HepG2 (cell line): ENCODE results near the gene NUP85. TPM values are rescaled to one million over a fixed set of nuclear protein-coding genes. Genes with fewer than 3 reads are reported as not detected.

Experiments
- BRCA1 ChIP-seq: sonication (generic); formaldehyde crosslinking; IDR thresholded peaks from 2 replicates; pipeline ENCODE4 v1.4.0; 2020; ENCODE audit warnings: missing genetic modification reagents
- CREM ChIP-seq, 2 experiments: sonication (generic) in 1 of 2; formaldehyde crosslinking in 1 of 2; IDR thresholded peaks; 2 replicates each; pipeline versions ENCODE4 v1.4.0 to v1.6.1; 2016 to 2020; ENCODE audit warnings: antibody characterized with exemption in 1 of 2, mild to moderate bottlenecking in 1 of 2, missing genetic modification reagents in 1 of 2
- DDIT3 ChIP-seq: sonication (generic); formaldehyde crosslinking; IDR thresholded peaks from 2 replicates; pipeline ENCODE4 v1.4.0; 2020; ENCODE audit warnings: mild to moderate bottlenecking, missing genetic modification reagents
- GPBP1L1 ChIP-seq: sonication (generic); formaldehyde crosslinking; IDR thresholded peaks from 2 replicates; pipeline ENCODE4 v1.5.0; 2020; ENCODE audit warnings: mild to moderate bottlenecking, missing genetic modification reagents
- GPN1 ChIP-seq: sonication (generic); formaldehyde crosslinking; IDR thresholded peaks from 2 replicates; pipeline ENCODE4 v1.5.1; 2020; ENCODE audit warnings: missing genetic modification reagents, borderline replicate concordance
- HMG20B ChIP-seq: conservative IDR thresholded peaks from 2 replicates; pipeline ENCODE4 v1.6.1; 2016; ENCODE audit warnings: missing genetic modification reagents, missing compliant biosample characterization
- MLX ChIP-seq: IDR thresholded peaks from 2 replicates; pipeline ENCODE4 v1.6.1; 2016
- NFE2L2 ChIP-seq: fragments of 150-350 bp; IDR thresholded peaks from 2 replicates; pipeline ENCODE4 v1.6.1; 2014; ENCODE audit warnings: low read length
- SETDB1 ChIP-seq: sonication (generic); formaldehyde crosslinking; IDR thresholded peaks from 2 replicates; pipeline ENCODE4 v1.5.1; 2020; ENCODE audit warnings: missing genetic modification reagents, mild to moderate bottlenecking, borderline replicate concordance
- SMYD3 ChIP-seq: sonication (generic); formaldehyde crosslinking; IDR thresholded peaks from 2 replicates; pipeline ENCODE4 v1.8.1; 2023; ENCODE audit warnings: mild to moderate bottlenecking, missing genetic modification reagents
- SOX5 ChIP-seq: IDR thresholded peaks from 2 replicates; pipeline ENCODE4 v1.6.1; 2016; ENCODE audit warnings: borderline replicate concordance
- SP4 ChIP-seq: sonication (generic); formaldehyde crosslinking; IDR thresholded peaks from 2 replicates; pipeline ENCODE4 v1.8.1; 2023; ENCODE audit warnings: mild to moderate bottlenecking, missing genetic modification reagents
- TCF12 ChIP-seq, 2 experiments: fragments of 450-650 bp in 1 of 2; sonication (generic) in 1 of 2; formaldehyde crosslinking in 1 of 2; IDR thresholded peaks; 2 replicates each; pipeline versions ENCODE4 v1.6.1 to v1.8.0; 2017 to 2022; ENCODE audit warnings: antibody characterized with exemption in 1 of 2, mild to moderate bottlenecking in 1 of 2, missing genetic modification reagents in 1 of 2, moderate library complexity in 1 of 2
- THAP8 ChIP-seq: sonication (generic); formaldehyde crosslinking; IDR thresholded peaks from 2 replicates; pipeline ENCODE4 v1.5.1; 2020; ENCODE audit warnings: missing genetic modification reagents, mild to moderate bottlenecking, borderline replicate concordance
- THAP9 ChIP-seq: sonication (generic); formaldehyde crosslinking; IDR thresholded peaks from 2 replicates; pipeline ENCODE4; 2020; ENCODE audit warnings: missing genetic modification reagents, mild to moderate bottlenecking, borderline replicate concordance
- ZFP36 ChIP-seq: fragments of 150-350 bp; IDR thresholded peaks from 2 replicates; pipeline ENCODE4 v1.6.1; 2018; ENCODE audit warnings: borderline replicate concordance, low read length, low read depth; ENCODE audit not compliant: partially characterized antibody
- ZMYM3 ChIP-seq: sonication (generic); formaldehyde crosslinking; IDR thresholded peaks from 2 replicates; pipeline ENCODE4 v1.5.1; 2020; ENCODE audit warnings: mild to moderate bottlenecking, missing genetic modification reagents
- ZNF251 ChIP-seq: sonication (generic); formaldehyde crosslinking; IDR thresholded peaks from 2 replicates; pipeline ENCODE4 v1.9.0; 2021; ENCODE audit warnings: mild to moderate bottlenecking, missing genetic modification reagents
- ZNF781 ChIP-seq: sonication (generic); formaldehyde crosslinking; IDR thresholded peaks from 2 replicates; pipeline ENCODE4 v1.5.1; 2020; ENCODE audit warnings: borderline replicate concordance, mild to moderate bottlenecking, missing genetic modification reagents; ENCODE audit errors: not compliant biosample characterization
- ZNF839 ChIP-seq: sonication (generic); formaldehyde crosslinking; IDR thresholded peaks from 2 replicates; pipeline ENCODE4 v1.4.0; 2020; ENCODE audit warnings: missing genetic modification reagents, mild to moderate bottlenecking, borderline replicate concordance
- ZSCAN5A ChIP-seq: sonication (generic); formaldehyde crosslinking; IDR thresholded peaks from 2 replicates; pipeline ENCODE4 v1.8.0; 2022; ENCODE audit warnings: mild to moderate bottlenecking, missing genetic modification reagents, borderline replicate concordance
- polyA plus RNA-seq, 8 experiments: library from polyadenylated mRNA; depleted of rRNA in 3 of 8; stranded (reverse) in 7 of 8; unstranded in 1 of 8; fragments of >200 nt; fragmentation: Illumina TruSeq in 4 of 8; extraction: Trizol in 4 of 8; gene quantifications; 2 replicates each; pipeline versions ENCODE4 v1.2.1 to v1.2.3, GENCODE V29; 2011 to 2016; ENCODE audit warnings: low read depth in 4 of 8, missing spikeins in 1 of 8, mixed read lengths in 1 of 8; ENCODE audit not compliant: insufficient read depth in 1 of 8
- total RNA-seq, 5 experiments: library from RNA; depleted of rRNA; stranded (reverse); fragments of >200 nt; fragmentation: Illumina TruSeq; extraction: Trizol; gene quantifications; 2 replicates each; pipeline ENCODE4 v1.2.3, GENCODE V29; 2016; ENCODE audit warnings: low read depth in 1 of 5

The NUP85 gene
- total and polyA plus RNA-seq, 2 of the 13 experiments (the other 11 are each of a cell fraction or from before 2014, with no cell fraction given) = 89.1 to 124 TPM

- TF ChIP-seq THAP8 (CRISPR knock-in tag) (no peak), THAP9 (CRISPR knock-in tag) (peak; percentile 63), SP4 (CRISPR knock-in tag) (peak; percentile 58; the same call in 1 of the 2 replicates), ZMYM3 (peak; percentile 87), NFE2L2 (0 out of 2 replicates have a peak, but pooled peaks have one; percentile 6), BRCA1 (CRISPR knock-in tag) (no peak), GPBP1L1 (no peak), GPN1 (CRISPR knock-in tag) (0 out of 2 replicates have a peak, but pooled peaks have one; percentile 46), ZSCAN5A (CRISPR knock-in tag) (peak; percentile 86), SMYD3 (CRISPR knock-in tag) (no peak), HMG20B (no peak; the same call in 1 of the 2 replicates), SETDB1 (CRISPR knock-in tag) (no peak), CREM (IDR thresholded peaks at IDR 0.05) (peak; percentile 27; the same call in 1 of the 2 replicates), CREM (CRISPR knock-in tag; IDR thresholded peaks at IDR 0.05) (no peak), ZNF251 (CRISPR knock-in tag) (no peak), ZNF839 (0 out of 2 replicates have a peak, but pooled peaks have one; percentile 43), TCF12 (IDR thresholded peaks at IDR 0.05) (no peak), TCF12 (CRISPR knock-in tag; IDR thresholded peaks at IDR 0.05) (no peak), ZFP36 (no peak), ZNF781 (peak; percentile 59), DDIT3 (CRISPR knock-in tag) (no peak), SOX5 (peak; percentile 60; the same call in 1 of the 2 replicates), MLX (no peak)
Measured at GRCh38 chr17:75267411-75268232, 62.1 kb downstream of the NUP85 start (continued).
